Skeletal muscle satellite cell (primary cell): ENCODE measurements around the gene SLC4A5.

Source experiments
- H3K27me3 ChIP-seq: 2 replicates; pipeline ENCODE4 v1.7.0; 2013; ENCODE audit warnings: low read length; ENCODE audit not compliant: control insufficient read depth, insufficient read depth
- H3K36me3 ChIP-seq: 2 replicates; pipeline ENCODE4 v1.7.0; 2013; ENCODE audit warnings: mild to moderate bottlenecking, control low read depth, low read length; ENCODE audit not compliant: insufficient read depth
- H3K4me1 ChIP-seq: 2 replicates; pipeline ENCODE4 v1.7.0; 2013; ENCODE audit warnings: low read length; ENCODE audit not compliant: control insufficient read depth, insufficient read depth
- H3K4me2 ChIP-seq: 2 replicates; pipeline ENCODE4 v1.7.0; 2013; ENCODE audit warnings: mild to moderate bottlenecking, low read length
- H3K4me3 ChIP-seq: 2 replicates; pipeline ENCODE4 v1.7.0; 2013; ENCODE audit warnings: low read length
- H3K9ac ChIP-seq: 2 replicates; pipeline ENCODE4 v1.7.0; 2013; ENCODE audit warnings: mild to moderate bottlenecking, low read depth, low read length, moderate library complexity
- H3K9me3 ChIP-seq: replicated peaks from 2 replicates; pipeline ENCODE4 v1.7.0; 2013; ENCODE audit warnings: mild to moderate bottlenecking, control low read depth, low read length

The SLC4A5 gene

GRCh38 chr2:74291218-74291544 lies 52.0 kb downstream of the SLC4A5 start:
- H3K36me3 ChIP-seq = no peaks in the 10 kb centered on the region

DNA sequence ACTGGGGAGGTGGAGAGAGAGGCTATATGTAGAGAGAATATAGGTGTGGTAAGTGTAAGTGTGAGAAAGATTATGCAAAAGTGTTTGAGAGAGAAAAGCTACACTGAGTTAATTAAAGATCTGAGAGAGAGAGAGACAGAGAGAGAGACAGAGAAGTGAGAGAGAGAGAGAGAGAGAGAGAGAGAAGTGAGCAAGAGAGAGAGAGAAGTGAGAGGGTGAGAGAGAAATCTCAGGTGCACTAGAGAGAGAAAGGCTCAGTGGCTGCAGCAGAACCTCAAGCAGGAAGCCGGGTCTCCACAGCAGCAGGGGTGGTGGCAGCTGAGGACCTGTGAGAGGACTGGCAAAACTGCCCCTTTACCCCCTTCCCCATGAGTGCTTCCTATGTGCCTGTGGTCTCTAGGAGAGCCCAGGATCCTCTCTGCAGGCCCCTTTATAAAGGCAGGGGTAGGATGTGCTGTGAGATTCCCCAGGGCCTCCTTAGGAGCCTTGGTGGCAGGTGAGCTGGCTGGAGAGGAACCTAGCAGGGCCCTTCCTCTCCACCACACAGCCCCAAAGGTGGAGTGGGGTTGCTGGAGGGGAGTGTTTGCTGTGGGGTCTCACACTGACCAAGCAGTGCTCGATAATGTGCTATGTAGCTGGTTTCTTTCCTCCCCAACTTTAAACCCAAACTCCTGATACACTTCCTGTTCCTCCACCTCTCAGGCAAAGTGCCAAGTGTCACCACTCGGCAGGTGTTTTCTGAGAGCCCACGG lies 52.6 kb downstream of the SLC4A5 start:
- H3K4me3 ChIP-seq = no peak overlapping the region

More at GRCh38 chr2:74291218-74291544, 52.0 kb downstream of the SLC4A5 start:
- Histone ChIP-seq H3K4me2 (no peak overlapping the region), H3K4me3 (no peak overlapping the region), H3K9me3 (no peaks in the 10 kb centered on the region), H3K4me1 (no peaks in the 10 kb centered on the region), H3K27me3 (peaks cover 6% of the 10 kb centered on the region), H3K9ac (no peak overlapping the region)

GRCh38 chr2:74290066-74290465 lies 53.1 kb downstream of the SLC4A5 start:
- no peak overlapping the region for H3K4me2 ChIP-seq
- no peaks in the 10 kb centered on the region for H3K9me3 ChIP-seq
- no peak overlapping the region for H3K4me3 ChIP-seq
- no peaks in the 10 kb centered on the region for H3K4me1 ChIP-seq
- no peaks in the 10 kb centered on the region for H3K36me3 ChIP-seq
- H3K9ac ChIP-seq = no peak overlapping the region
- peaks cover 6% of the 10 kb centered on the region for H3K27me3 ChIP-seq

More for the DNA sequence above, 52.6 kb downstream of the SLC4A5 start:
- Histone ChIP-seq H3K4me2 (no peak overlapping the region), H3K36me3 (no peaks in the 10 kb centered on the region), H3K9ac (no peak overlapping the region), H3K27me3 (peaks cover 6% of the 10 kb centered on the region), H3K9me3 (no peaks in the 10 kb centered on the region), H3K4me1 (no peaks in the 10 kb centered on the region)

DNA sequence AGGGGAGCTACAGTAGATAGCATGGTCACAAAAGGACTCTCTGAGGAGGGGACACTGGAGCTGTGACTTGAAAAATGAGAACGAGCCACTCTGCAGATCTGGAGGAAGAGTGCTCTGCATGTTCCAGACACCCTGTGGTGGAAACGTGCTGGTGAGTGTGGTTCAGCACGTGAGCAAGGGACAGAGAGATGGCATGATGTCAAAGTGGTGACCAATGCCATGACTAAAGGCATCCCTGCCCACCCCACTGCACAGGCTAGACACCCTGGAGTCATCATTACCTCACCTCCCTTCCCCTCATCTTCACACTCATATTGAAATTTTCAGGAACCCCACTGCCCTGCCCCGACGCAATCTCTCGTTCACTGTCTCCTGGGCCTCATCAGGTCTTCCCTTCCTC lies 56.5 kb downstream of the SLC4A5 start:
- H3K4me1 ChIP-seq = no peaks in the 10 kb centered on the region
- H3K4me3 ChIP-seq = no peak overlapping the region
- H3K27me3 ChIP-seq = peaks cover 6% of the 10 kb centered on the region
- no peaks in the 10 kb centered on the region for H3K9me3 ChIP-seq
- H3K9ac ChIP-seq = no peak overlapping the region
- H3K36me3 ChIP-seq = no peaks in the 10 kb centered on the region
- H3K4me2 ChIP-seq = no peak overlapping the region

DNA sequence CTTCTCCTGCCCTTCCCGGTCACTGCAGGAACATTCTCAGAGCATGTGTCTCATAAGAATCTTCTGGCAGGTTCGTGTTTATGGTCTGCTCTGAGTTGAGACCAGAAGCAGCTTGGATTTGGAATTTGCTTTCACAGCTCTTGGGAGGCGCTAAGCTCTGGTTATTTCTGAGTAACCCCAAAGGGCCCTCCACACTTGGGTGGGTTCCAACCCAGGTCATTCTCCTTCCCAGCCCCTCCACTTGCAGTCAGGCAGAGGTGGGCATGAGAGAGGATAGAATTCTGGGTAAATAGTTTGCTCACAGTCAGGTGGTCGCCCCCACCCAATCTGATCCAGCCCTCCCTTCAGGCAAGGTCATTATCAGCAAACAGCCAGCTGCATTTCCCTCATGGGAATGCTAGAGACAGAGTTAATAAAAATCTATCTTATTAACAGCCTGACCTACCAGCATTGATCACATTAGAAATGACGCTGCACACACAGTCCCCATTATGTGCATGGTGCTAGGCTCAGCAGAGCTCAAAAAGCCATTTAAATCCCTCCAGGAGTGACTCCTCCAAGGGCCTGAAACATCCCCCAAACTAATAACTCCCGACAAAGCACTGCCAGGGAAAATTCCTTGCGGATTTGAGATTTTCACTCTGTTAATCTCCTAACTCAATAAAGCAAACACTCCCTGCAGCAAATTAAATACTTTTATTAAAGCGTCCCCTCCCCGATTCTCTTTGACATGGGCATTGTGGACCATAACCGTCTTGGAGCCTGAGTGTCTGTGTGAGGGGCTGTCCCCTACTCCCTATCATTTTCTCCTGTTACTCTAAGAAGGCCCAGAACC lies 61.9 kb downstream of the SLC4A5 start:
- Histone ChIP-seq H3K4me1 (no peaks in the 10 kb centered on the region), H3K4me3 (no peak overlapping the region), H3K4me2 (no peak overlapping the region), H3K27me3 (peaks cover 25% of the 10 kb centered on the region), H3K36me3 (no peaks in the 10 kb centered on the region), H3K9ac (no peak overlapping the region), H3K9me3 (no peaks in the 10 kb centered on the region)

- Histone ChIP-seq H3K4me2 (no peak overlapping the region), H3K9ac (no peak overlapping the region), H3K9me3 (no peaks in the 10 kb centered on the region), H3K4me1 (no peaks in the 10 kb centered on the region), H3K4me3 (no peak overlapping the region), H3K36me3 (no peaks in the 10 kb centered on the region), H3K27me3 (peaks cover 29% of the 10 kb centered on the region)
Observed at GRCh38 chr2:74278694-74279093, 64.5 kb downstream of the SLC4A5 start.

GRCh38 chr2:74278176-74278575 lies 65.0 kb downstream of the SLC4A5 start:
- peaks cover 29% of the 10 kb centered on the region for H3K27me3 ChIP-seq
- H3K9ac ChIP-seq = no peak overlapping the region
- no peak overlapping the region for H3K4me3 ChIP-seq
- no peak overlapping the region for H3K4me2 ChIP-seq
- H3K4me1 ChIP-seq = no peaks in the 10 kb centered on the region
- no peaks in the 10 kb centered on the region for H3K9me3 ChIP-seq
- no peaks in the 10 kb centered on the region for H3K36me3 ChIP-seq

DNA sequence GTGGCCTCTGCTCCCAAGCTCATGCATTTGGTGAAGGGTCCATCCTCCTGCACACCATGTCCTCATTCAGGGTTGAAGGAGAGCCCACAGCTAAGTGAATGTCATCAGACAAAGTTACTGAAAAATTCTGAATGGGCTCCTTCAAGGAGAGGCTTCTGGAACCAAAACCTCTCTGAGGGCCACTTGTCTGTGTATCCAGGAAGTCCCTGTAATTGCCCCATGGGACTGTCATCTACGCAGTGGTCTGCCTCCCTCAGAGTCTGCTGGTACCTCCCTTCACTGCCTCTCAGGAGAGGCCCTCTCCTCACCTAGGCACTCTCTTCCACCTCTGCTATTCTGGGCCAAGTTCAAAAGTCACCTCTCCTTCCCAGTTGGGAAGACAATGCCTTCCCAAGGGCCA lies 68.0 kb downstream of the SLC4A5 start:
- no peaks in the 10 kb centered on the region for H3K9me3 ChIP-seq
- H3K4me3 ChIP-seq = no peak overlapping the region
- no peaks in the 10 kb centered on the region for H3K4me1 ChIP-seq
- peaks cover 30% of the 10 kb centered on the region for H3K27me3 ChIP-seq
- H3K9ac ChIP-seq = no peak overlapping the region
- H3K36me3 ChIP-seq = no peaks in the 10 kb centered on the region
- no peak overlapping the region for H3K4me2 ChIP-seq

DNA sequence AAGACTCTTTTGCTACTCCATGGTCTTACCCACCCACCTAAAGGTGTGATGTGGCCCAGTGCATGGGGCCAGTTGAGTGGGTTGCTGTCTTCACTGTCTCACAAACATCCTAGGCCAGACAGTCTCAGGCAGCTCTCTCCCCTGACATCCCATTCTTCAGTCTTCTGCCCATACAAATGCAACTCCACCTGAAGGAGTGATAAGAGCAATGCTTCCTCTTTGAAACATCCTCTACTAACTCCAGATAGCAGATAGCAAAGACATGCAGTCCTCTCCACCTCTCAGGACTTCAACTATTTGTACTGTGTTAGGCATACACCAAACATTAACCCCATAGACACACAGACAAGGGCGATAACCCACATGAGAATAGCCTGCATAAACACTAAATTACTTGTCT lies 73.5 kb downstream of the SLC4A5 start:
- Histone ChIP-seq H3K9me3 (no peaks in the 10 kb centered on the region), H3K36me3 (no peaks in the 10 kb centered on the region), H3K4me2 (no peak overlapping the region), H3K4me1 (no peaks in the 10 kb centered on the region), H3K4me3 (no peak overlapping the region), H3K27me3 (peaks cover 7% of the 10 kb centered on the region), H3K9ac (no peak overlapping the region)

DNA sequence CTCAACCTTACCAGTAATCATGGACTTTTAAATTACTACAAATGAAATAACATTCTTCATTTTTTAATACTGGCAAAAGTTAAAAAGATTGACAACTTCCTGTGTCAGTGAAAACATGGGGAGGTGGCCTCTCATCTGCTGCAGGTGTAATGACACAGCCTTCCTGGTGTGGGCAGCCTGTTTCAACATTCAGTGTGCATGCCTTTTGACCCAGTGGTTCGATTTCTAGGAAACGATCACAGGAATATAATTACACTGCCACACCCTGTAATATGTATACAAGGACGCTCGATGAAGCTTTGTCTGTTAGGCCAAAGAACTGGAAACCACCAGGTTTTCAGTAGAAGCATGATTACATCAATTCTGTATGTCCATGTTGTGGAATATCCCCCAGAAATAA lies 76.1 kb downstream of the SLC4A5 start:
- Histone ChIP-seq H3K4me3 (no peak overlapping the region), H3K36me3 (no peaks in the 10 kb centered on the region), H3K9me3 (no peaks in the 10 kb centered on the region), H3K27me3 (peaks cover 4% of the 10 kb centered on the region), H3K9ac (no peak overlapping the region), H3K4me1 (no peaks in the 10 kb centered on the region), H3K4me2 (no peak overlapping the region)

- Histone ChIP-seq H3K9me3 (no peaks in the 10 kb centered on the region), H3K27me3 (no peaks in the 10 kb centered on the region), H3K4me2 (no peak overlapping the region), H3K4me3 (no peak overlapping the region), H3K9ac (no peak overlapping the region), H3K4me1 (no peaks in the 10 kb centered on the region), H3K36me3 (no peaks in the 10 kb centered on the region)
Observed at GRCh38 chr2:74264281-74264680, 78.9 kb downstream of the SLC4A5 start.

DNA sequence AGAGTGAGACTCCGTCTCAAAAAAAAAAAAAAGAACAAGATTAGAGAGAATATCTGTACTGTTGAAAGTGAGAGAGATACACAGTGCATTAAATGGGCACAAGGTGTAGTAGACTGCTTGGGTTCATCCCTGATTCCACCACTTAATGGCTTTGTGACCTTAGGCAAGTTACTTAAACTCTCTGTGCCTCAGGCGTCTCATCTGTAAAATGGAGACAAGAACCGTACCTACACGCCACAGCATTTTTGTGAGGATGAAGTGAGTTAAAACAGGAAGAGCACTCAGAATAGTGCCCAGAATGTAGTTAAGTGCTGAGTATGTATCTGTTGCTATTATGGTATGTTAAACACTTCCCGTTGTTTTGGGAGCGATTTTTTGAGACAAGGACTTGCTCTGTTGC lies 80.5 kb downstream of the SLC4A5 start:
- peaks cover 2% of the 10 kb centered on the region for H3K27me3 ChIP-seq
- H3K4me2 ChIP-seq = no peak overlapping the region
- H3K36me3 ChIP-seq = no peaks in the 10 kb centered on the region
- no peaks in the 10 kb centered on the region for H3K4me1 ChIP-seq
- H3K9ac ChIP-seq = no peak overlapping the region
- H3K4me3 ChIP-seq = no peak overlapping the region
- no peaks in the 10 kb centered on the region for H3K9me3 ChIP-seq
